CD14-positive monocyte (primary cell): ENCODE results near the gene PDZD7. TPM values are rescaled to one million over a fixed set of nuclear protein-coding genes. Genes with fewer than 3 reads are reported as not detected.

Experiments
- DNase-seq, 3 donors: peaks; one replicate each; pipeline ENCODE4 v3.0.0-alpha.2; 2011 to 2022
- H2AFZ ChIP-seq: 2 replicates; pipeline ENCODE4 v1.6.0; 2012; ENCODE audit warnings: mild to moderate bottlenecking, low read depth, low read length, inconsistent platforms; ENCODE audit not compliant: insufficient read depth, poor library complexity, severe bottlenecking
- H3K27ac ChIP-seq, 2 donors: 1 replicate in 1 of 2; 2 replicates in 1 of 2; pipeline ENCODE4 v1.5.1; 2012 to 2013; ENCODE audit warnings: low read length in 2 of 2, control low read depth in 1 of 2, inconsistent platforms in 1 of 2, low read depth in 1 of 2, mild to moderate bottlenecking in 1 of 2
- H3K27me3 ChIP-seq, 2 donors: one replicate each; pipeline versions ENCODE4 v1.6.0 to v1.6.1; 2011 to 2013; ENCODE audit warnings: low read length in 2 of 2; ENCODE audit not compliant: control insufficient read depth in 2 of 2, insufficient read depth in 2 of 2
- H3K36me3 ChIP-seq, 2 donors: replicated peaks in 1 of 2; 1 replicate in 1 of 2; 2 replicates in 1 of 2; pipeline versions ENCODE4 v1.5.1 to v1.6.1; 2012 to 2013; ENCODE audit warnings: low read length in 2 of 2, control low read depth in 1 of 2, inconsistent platforms in 1 of 2, mild to moderate bottlenecking in 1 of 2; ENCODE audit not compliant: insufficient read depth in 2 of 2, control insufficient read depth in 1 of 2
- H3K4me1 ChIP-seq, 2 donors: 1 replicate in 1 of 2; 2 replicates in 1 of 2; pipeline versions ENCODE4 v1.5.1 to v1.6.1; 2012 to 2013; ENCODE audit warnings: low read length in 2 of 2, control low read depth in 1 of 2, inconsistent platforms in 1 of 2, mild to moderate bottlenecking in 1 of 2, moderate library complexity in 1 of 2; ENCODE audit not compliant: insufficient read depth in 2 of 2, control insufficient read depth in 1 of 2
- H3K4me2 ChIP-seq: replicated peaks from 2 replicates; pipeline ENCODE3; 2012; ENCODE audit warnings: low read length, moderate library complexity, mild to moderate bottlenecking; ENCODE audit not compliant: poor library complexity, severe bottlenecking; ENCODE audit errors: extremely low read depth
- H3K4me3 ChIP-seq, 3 experiments: fragments of 200-600 bp in 1 of 3; sonication (generic) in 1 of 3; replicated peaks in 1 of 3; 1 replicate in 2 of 3; 2 replicates in 1 of 3; pipeline ENCODE4 v1.5.1; 2011 to 2013; ENCODE audit warnings: low read length in 3 of 3, mild to moderate bottlenecking in 3 of 3, control low read depth in 2 of 3, low read depth in 2 of 3, inconsistent platforms in 1 of 3, moderate library complexity in 1 of 3
- H3K79me2 ChIP-seq: 2 replicates; pipeline ENCODE4 v1.6.0; 2012; ENCODE audit warnings: mild to moderate bottlenecking, control low read depth, inconsistent platforms, low read length, moderate library complexity; ENCODE audit not compliant: insufficient read depth
- H3K9ac ChIP-seq: 2 replicates; pipeline ENCODE4 v1.6.0; 2017; ENCODE audit warnings: low read length, mild to moderate bottlenecking; ENCODE audit not compliant: insufficient read depth, poor library complexity, severe bottlenecking
- H3K9me3 ChIP-seq, 2 donors: replicated peaks in 1 of 2; 1 replicate in 1 of 2; 2 replicates in 1 of 2; pipeline versions ENCODE4 v1.5.1 to v1.6.1; 2012 to 2013; ENCODE audit warnings: low read length in 2 of 2, control low read depth in 1 of 2; ENCODE audit not compliant: control insufficient read depth in 1 of 2, insufficient read depth in 1 of 2
- H4K20me1 ChIP-seq: 2 replicates; pipeline ENCODE4 v1.6.0; 2012; ENCODE audit warnings: mild to moderate bottlenecking, low read length, control low read depth, moderate library complexity; ENCODE audit not compliant: insufficient read depth
- H3K27ac Mint-ChIP-seq, 7 donors: one replicate each; pipeline ENCODE4 v1.8.0; 2020; ENCODE audit warnings: mild to moderate bottlenecking in 7 of 7, mixed read lengths in 7 of 7, moderate library complexity in 6 of 7, inconsistent platforms in 2 of 7
- H3K27me3 Mint-ChIP-seq, 3 donors: one replicate each; pipeline ENCODE4 v1.8.0; 2021 to 2022; ENCODE audit warnings: low read depth in 3 of 3, mild to moderate bottlenecking in 3 of 3, mixed read lengths in 3 of 3, moderate library complexity in 3 of 3, inconsistent platforms in 1 of 3
- H3K36me3 Mint-ChIP-seq, 2 donors: one replicate each; pipeline ENCODE4 v1.8.0; 2020; ENCODE audit warnings: mixed read lengths in 2 of 2, inconsistent platforms in 1 of 2, mild to moderate bottlenecking in 1 of 2
- H3K4me1 Mint-ChIP-seq: one replicate; pipeline ENCODE4 v1.8.0; 2020; ENCODE audit warnings: mild to moderate bottlenecking, mixed read lengths
- H3K4me3 Mint-ChIP-seq, 2 donors: one replicate each; pipeline ENCODE4 v1.8.0; 2020; ENCODE audit warnings: mild to moderate bottlenecking in 2 of 2, mixed read lengths in 2 of 2, moderate library complexity in 1 of 2
- H3K9me3 Mint-ChIP-seq, 7 donors: one replicate each; pipeline ENCODE4 v1.8.0; 2020 to 2022; ENCODE audit warnings: mixed read lengths in 7 of 7, mild to moderate bottlenecking in 6 of 7, moderate library complexity in 6 of 7, inconsistent platforms in 2 of 7
- WGBS: methylation state at CpG from one replicate; pipeline ENCODE4 v1.1.5; 2013; ENCODE audit warnings: missing lambda C conversion rate; ENCODE audit not compliant: insufficient coverage; 5-methylcytosine and 5-hydroxymethylcytosine counted together
- intact Hi-C, 2 donors: fragments of 100-400 bp; cut with micrococcal nuclease; formaldehyde crosslinking; loops; one replicate each; pipeline versions ENCODE4 v1.15.0 to v1.15.1; 2023
- polyA plus RNA-seq, 3 donors: library from polyadenylated mRNA; depleted of rRNA in 1 of 3; unstranded in 2 of 3; stranded (reverse) in 1 of 3; fragments of 300-500 nt in 2 of 3; fragments of >200 nt in 1 of 3; fragmentation: Illumina TruSeq in 2 of 3; gene quantifications; 1 replicate in 2 of 3; 2 replicates in 1 of 3; pipeline ENCODE4 v1.2.3, GENCODE V29; 2012 to 2021
- TF ChIP-seq, protein P1 (sequence below): fragments of 200-600 bp; IDR thresholded peaks from one replicate; pipeline ENCODE4 v1.8.0; 2022; ENCODE audit warnings: antibody characterized with exemption, mild to moderate bottlenecking

The PDZD7 gene
- polyA plus RNA-seq, 3 donors, result 0.73 TPM; not detected in 2

DNA sequence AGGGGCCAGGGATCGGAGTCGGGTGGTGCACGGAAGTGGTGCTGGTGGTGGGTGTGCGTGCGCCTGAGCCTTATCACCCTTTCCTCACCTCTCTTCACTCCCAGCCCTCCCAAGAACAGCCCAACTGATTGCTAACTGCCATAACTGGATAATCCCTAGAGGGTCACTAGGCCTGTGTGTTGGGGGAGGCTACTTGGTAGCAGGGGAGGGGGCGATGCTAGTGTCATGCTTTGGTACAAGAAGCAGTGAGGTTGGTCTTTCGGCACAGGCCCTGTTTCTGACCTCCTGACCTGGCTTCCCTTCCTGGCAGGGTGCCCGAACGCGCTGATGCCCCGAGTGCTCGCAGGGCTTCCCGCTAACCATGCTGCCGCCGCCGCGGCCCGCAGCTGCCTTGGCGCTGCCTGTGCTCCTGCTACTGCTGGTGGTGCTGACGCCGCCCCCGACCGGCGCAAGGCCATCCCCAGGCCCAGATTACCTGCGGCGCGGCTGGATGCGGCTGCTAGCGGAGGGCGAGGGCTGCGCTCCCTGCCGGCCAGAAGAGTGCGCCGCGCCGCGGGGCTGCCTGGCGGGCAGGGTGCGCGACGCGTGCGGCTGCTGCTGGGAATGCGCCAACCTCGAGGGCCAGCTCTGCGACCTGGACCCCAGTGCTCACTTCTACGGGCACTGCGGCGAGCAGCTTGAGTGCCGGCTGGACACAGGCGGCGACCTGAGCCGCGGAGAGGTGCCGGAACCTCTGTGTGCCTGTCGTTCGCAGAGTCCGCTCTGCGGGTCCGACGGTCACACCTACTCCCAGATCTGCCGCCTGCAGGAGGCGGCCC is 31.5 kb upstream of the PDZD7 start:
- TF ChIP-seq, protein P1, sequence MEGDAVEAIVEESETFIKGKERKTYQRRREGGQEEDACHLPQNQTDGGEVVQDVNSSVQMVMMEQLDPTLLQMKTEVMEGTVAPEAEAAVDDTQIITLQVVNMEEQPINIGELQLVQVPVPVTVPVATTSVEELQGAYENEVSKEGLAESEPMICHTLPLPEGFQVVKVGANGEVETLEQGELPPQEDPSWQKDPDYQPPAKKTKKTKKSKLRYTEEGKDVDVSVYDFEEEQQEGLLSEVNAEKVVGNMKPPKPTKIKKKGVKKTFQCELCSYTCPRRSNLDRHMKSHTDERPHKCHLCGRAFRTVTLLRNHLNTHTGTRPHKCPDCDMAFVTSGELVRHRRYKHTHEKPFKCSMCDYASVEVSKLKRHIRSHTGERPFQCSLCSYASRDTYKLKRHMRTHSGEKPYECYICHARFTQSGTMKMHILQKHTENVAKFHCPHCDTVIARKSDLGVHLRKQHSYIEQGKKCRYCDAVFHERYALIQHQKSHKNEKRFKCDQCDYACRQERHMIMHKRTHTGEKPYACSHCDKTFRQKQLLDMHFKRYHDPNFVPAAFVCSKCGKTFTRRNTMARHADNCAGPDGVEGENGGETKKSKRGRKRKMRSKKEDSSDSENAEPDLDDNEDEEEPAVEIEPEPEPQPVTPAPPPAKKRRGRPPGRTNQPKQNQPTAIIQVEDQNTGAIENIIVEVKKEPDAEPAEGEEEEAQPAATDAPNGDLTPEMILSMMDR, result peak; percentile 75
- Histone ChIP-seq H3K9me3 (no peaks in the 10 kb centered on the region), H4K20me1 (no peaks in the 10 kb centered on the region), H3K36me3 (no peaks in the 10 kb centered on the region), H3K27ac (no peak overlapping the region), H3K9ac (peak overlapping the region; percentile 12), H2AFZ (peak overlapping the region; percentile 78), H3K4me2 (peak overlapping the region; percentile 95), H3K79me2 (peaks cover 23% of the 10 kb centered on the region), H3K27me3 (peaks cover 10 to 60% of the 10 kb centered on the region in 2 donors), H3K4me3 (peak overlapping the region in 1 of 3 experiments; percentile 93), H3K4me1 (peaks cover 63 to 76% of the 10 kb centered on the region in 2 donors)
- DNase-seq, result peak; percentile 46 to 55 (median 48)
- intact Hi-C loops, result no loop called here
- Mint-ChIP-seq H3K4me3 (peak overlapping the region; percentile 61 to 88), H3K9me3 (peaks cover 0 to 7% (median 2%) of the 10 kb centered on the region in 7 donors), H3K27ac (peak overlapping the region in 1 of 7 donors; percentile 30), H3K27me3 (peaks cover 54 to 63% (median 56%) of the 10 kb centered on the region in 3 donors), H3K36me3 (peaks cover 7 to 29% of the 10 kb centered on the region in 2 donors), H3K4me1 (peaks cover 66% of the 10 kb centered on the region)
- 3% methylated on average over 58 of the region's 63 CpGs for WGBS

DNA sequence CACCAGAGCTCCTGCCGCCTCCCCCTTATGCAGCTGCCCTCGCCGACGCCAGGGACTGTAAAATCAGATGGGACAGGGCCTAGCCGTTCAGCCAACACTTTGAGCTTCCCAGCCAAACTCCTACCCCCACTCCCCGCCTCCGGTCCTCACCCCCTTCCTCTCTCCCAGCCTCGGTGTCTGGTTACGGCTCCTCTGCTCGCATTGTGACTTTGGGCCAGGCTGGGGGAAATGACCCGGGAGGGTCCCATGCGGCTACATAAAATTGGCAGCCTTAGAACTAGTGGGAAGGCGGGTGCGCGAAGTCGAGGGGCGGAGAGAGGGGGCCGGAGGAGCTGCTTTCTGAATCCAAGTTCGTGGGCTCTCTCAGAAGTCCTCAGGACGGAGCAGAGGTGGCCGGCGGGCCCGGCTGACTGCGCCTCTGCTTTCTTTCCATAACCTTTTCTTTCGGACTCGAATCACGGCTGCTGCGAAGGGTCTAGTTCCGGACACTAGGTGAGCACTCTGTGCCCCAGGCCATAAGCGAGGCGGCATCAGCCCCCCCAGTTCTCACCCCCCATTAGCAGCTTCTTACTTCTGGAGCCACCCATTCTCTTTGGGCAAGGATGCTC is 30.8 kb upstream of the PDZD7 start, which contains the start of gene KAZALD1:
Gene KAZALD1 (plus strand): TSS at position 366 of the 608 bp plus-strand sequence. CDS start 604 bp downstream, outside the sequence.
- no peaks in the 10 kb centered on the region for H4K20me1 ChIP-seq
- H3K9me3 Mint-ChIP-seq, result peaks cover 0 to 6% (median 2%) of the 10 kb centered on the region in 7 donors
- H3K27me3 Mint-ChIP-seq, result peaks cover 48 to 56% (median 50%) of the 10 kb centered on the region in 3 donors
- peak within 1 kb of the TSS; percentile 87 to 92 for H3K4me3 Mint-ChIP-seq
- peak within 1 kb of the TSS; percentile 86 to 93 (median 87) for H3K4me3 ChIP-seq
- H3K4me2 ChIP-seq, result peak within 1 kb of the TSS; percentile 95
- H3K36me3 ChIP-seq, result no peaks in the 10 kb centered on the region
- TF ChIP-seq, protein P1, result no peak
- H3K79me2 ChIP-seq, result peaks cover 25% of the 10 kb centered on the region
- peaks cover 9 to 29% of the 10 kb centered on the region in 2 donors for H3K36me3 Mint-ChIP-seq
- 21% methylated on average over 24 of the region's 31 CpGs for WGBS
- H3K4me1 Mint-ChIP-seq, result peaks cover 60% of the 10 kb centered on the region
- DNase-seq, result no peak
- H3K27me3 ChIP-seq, result peaks cover 6 to 53% of the 10 kb centered on the region in 2 donors
- peaks cover 56 to 69% of the 10 kb centered on the region in 2 donors for H3K4me1 ChIP-seq
- H3K27ac ChIP-seq, result peak within 1 kb of the TSS; percentile 82 to 93
- intact Hi-C loops, result loop anchor here in 1 of 2 donors (1.0 kb wide), 1 partner anchor 10 kb away; no protein-coding TSS in a partner anchor
- H3K9ac ChIP-seq, result peak within 1 kb of the TSS; percentile 84
- H2AFZ ChIP-seq, result peak within 1 kb of the TSS; percentile 97
- H3K27ac Mint-ChIP-seq, result peak within 1 kb of the TSS; percentile 88 to 98 (median 96)
- H3K9me3 ChIP-seq, result no peaks in the 10 kb centered on the region
